ENCODE data around the gene TPPP. TPM values are rescaled to one million over a fixed set of nuclear protein-coding genes. Genes with fewer than 3 reads are reported as not detected.
A peak's percentile ranks its signal among the peaks of the same experiment; 100 is the strongest.

The TPPP gene
- total RNA-seq, 4 donors from 2014 or later: 10.5 to 22.2 (median 16.2) TPM

DNA sequence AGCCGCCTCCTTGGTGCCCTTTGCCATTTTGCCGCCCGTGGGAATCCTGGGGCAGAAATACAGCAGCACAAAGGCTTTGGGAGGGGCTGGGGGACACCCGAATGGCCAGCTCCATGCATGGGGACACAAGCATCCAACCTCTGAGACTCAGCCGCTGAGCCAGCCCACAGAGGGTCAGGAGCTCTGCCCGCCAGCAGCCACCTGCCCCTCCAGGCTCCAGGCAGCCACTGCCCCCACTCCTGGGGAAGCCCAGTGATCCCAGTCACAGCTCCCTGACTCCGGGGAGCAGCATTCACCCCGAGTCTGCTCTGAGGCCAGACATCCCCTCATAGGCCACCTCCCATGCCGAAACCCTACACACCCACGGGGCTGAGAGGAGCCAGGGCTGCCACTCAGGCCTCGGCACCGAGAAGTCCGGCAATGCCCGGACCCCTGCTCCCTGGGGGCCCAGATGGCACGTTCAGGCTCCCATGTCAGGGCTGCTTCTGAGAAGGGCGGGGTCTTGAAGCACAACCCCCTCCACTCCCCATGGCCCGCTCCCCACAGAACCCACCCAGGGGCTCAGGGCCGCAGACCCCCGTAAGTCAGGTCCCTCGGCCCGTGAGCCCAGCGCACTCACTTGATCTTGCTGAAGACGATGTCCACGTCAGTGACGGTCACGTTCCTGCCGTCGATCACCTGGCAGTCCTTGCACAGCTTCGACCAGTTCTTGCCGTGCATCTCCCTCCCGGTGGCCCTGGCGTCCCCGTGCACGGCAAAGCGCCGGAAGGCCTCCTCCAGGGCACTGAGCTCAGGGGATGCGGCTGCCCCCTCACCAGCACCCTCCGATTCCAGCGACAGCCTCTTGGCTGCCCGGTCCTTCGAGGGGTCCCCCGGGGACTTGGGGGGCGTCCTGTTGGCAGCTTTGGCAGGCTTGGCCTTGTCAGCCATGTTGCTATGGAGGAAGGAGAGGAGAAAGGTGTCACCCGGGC is 15.7 kb downstream of the TPPP start:
- WGBS: 92% methylated on average over 23 of the region's 44 CpGs
- Histone ChIP-seq H3K27me3 (no peaks in the 10 kb centered on the region), H3K4me3 (no peak overlapping the region), H3K4me1 (peaks cover 25% of the 10 kb centered on the region), H3K36me3 (no peaks in the 10 kb centered on the region), H3K27ac (no peak overlapping the region), H3K9me3 (no peaks in the 10 kb centered on the region)
- TF ChIP-seq POLR2A (IDR thresholded peaks at IDR 0.05) (no peak), EP300 (IDR thresholded peaks at IDR 0.05) (no peak), POLR2AphosphoS5 (IDR thresholded peaks at IDR 0.05) (no peak)
- TF ChIP-seq, protein P1, sequence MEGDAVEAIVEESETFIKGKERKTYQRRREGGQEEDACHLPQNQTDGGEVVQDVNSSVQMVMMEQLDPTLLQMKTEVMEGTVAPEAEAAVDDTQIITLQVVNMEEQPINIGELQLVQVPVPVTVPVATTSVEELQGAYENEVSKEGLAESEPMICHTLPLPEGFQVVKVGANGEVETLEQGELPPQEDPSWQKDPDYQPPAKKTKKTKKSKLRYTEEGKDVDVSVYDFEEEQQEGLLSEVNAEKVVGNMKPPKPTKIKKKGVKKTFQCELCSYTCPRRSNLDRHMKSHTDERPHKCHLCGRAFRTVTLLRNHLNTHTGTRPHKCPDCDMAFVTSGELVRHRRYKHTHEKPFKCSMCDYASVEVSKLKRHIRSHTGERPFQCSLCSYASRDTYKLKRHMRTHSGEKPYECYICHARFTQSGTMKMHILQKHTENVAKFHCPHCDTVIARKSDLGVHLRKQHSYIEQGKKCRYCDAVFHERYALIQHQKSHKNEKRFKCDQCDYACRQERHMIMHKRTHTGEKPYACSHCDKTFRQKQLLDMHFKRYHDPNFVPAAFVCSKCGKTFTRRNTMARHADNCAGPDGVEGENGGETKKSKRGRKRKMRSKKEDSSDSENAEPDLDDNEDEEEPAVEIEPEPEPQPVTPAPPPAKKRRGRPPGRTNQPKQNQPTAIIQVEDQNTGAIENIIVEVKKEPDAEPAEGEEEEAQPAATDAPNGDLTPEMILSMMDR (IDR thresholded peaks at IDR 0.05): no peak
- DNase-seq (ENCODE audit: low spot score in 2 of 2): peak; percentile 59 to 77

DNA sequence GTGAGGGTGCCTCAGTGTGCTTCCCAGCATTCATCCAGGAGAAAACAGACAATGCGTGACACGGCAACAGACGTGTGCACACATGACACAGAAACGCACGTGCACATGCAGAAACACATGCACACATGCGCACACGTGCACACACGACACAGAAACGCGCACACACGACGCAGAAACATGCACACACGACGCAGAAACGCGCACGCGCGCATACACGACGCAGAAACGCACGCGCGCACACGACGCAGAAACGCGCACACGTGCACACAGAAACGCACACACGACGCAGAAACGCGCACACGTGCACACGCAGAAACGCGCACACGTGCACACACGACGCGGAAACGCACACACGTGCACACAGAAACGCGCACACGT is 16.5 kb downstream of the TPPP start:
- H3K4me3 ChIP-seq: no peak overlapping the region
- WGBS: 95% methylated on average over 48 of the region's 48 CpGs
- DNase-seq (ENCODE audit: low spot score in 2 of 2): no peak
- no peaks in the 10 kb centered on the region for H3K36me3 ChIP-seq
- TF ChIP-seq, protein P1 (IDR thresholded peaks at IDR 0.05): no peak
- no peak for TF ChIP-seq POLR2A (IDR thresholded peaks at IDR 0.05)
- TF ChIP-seq EP300 (IDR thresholded peaks at IDR 0.05): no peak
- no peak for TF ChIP-seq POLR2AphosphoS5 (IDR thresholded peaks at IDR 0.05)
- H3K4me1 ChIP-seq: peaks cover 32% of the 10 kb centered on the region
- H3K27me3 ChIP-seq: no peaks in the 10 kb centered on the region
- no peaks in the 10 kb centered on the region for H3K9me3 ChIP-seq
- H3K27ac ChIP-seq: no peak overlapping the region

DNA sequence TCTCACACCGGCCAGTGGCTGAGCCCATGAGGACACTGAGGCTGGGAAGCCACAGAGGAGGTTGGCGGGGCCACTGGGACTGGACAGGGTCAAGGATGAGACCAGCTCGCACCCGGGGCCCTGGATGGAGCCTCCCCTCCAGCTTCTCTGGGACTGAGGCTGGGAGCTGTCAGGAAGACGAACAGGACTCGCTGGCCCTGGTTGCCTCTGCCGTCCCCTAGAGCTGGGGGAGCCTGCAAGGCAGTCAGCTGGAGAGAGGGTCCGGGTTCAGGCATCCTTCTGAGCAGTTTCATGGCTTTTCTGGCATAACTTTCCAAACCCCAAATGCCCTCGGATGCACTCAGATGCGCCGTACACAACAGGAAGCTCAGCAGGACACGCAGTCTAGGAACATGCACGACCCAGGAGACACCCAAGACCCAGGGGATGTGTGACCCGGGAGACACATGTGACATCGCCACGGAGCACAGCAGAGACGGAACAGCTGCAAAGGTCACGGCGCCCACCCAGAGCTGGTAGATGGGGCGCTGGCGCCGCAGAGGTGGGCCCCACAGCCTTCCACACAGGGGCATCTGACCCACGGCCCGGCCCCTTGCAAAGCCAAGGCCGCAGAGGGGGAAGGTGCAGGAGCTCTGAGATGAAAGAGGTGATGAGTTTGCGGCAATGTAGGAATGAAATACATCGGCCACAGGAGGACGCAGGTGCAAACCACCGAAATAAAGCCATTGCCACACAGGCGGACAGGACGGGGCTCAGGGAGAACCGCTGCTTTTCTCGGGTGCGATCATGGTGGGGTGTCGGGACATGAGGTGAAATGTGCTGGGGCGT is 17.1 kb downstream of the TPPP start:
- Histone ChIP-seq H3K4me1 (peaks cover 38% of the 10 kb centered on the region), H3K27me3 (no peaks in the 10 kb centered on the region), H3K27ac (no peak overlapping the region), H3K9me3 (no peaks in the 10 kb centered on the region), H3K4me3 (no peak overlapping the region), H3K36me3 (no peaks in the 10 kb centered on the region)
- peak; percentile 58 to 72 for DNase-seq (ENCODE audit: low spot score in 2 of 2)
- TF ChIP-seq POLR2A (IDR thresholded peaks at IDR 0.05): no peak
- no peak for TF ChIP-seq EP300 (IDR thresholded peaks at IDR 0.05)
- TF ChIP-seq POLR2AphosphoS5 (IDR thresholded peaks at IDR 0.05): no peak
- TF ChIP-seq, protein P1 (IDR thresholded peaks at IDR 0.05): no peak
- 92% methylated on average over 29 of the region's 36 CpGs for WGBS

DNA sequence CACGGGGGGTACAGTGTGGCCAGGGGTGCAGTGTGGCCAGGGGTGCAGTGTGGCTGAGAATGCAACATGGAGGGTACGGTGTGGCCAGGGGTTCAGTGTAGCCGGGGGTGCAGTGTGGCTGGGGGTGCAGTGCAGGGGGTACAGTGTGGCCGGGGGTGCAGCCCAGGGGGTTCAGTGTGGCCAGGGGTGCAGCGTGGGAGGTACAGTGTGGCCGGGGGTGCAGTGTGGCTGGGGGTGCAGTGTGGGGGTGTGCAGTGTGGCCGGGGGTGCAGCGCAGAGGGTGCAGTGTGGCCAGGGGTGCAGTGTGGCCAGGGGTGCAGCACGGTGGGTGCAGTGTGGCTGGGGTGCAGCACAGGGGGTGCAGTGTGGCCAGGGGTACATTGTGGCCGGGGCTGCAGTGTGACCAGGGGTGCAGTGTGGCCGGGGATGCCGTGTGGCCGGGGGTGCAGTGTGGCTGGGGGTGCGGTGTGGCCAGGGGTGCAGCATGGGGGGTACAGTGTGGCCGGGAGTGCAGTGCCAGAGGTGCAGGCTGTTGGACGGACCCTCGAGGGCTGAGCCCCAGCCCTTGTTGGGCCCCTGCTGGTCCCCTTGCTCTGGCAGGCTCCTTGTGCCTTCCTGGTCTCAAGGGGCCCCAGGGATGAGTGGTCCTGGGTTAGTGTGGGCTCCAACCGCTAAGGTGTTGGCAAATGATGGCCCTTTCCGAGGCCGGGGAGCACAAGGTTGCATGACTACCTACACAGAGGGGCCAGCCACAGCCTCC is 17.9 kb downstream of the TPPP start:
- Histone ChIP-seq H3K9me3 (no peaks in the 10 kb centered on the region), H3K4me1 (peaks cover 42% of the 10 kb centered on the region), H3K4me3 (no peak overlapping the region), H3K27me3 (no peaks in the 10 kb centered on the region), H3K36me3 (no peaks in the 10 kb centered on the region), H3K27ac (no peak overlapping the region)
- DNase-seq (ENCODE audit: low spot score in 2 of 2): peak; percentile 60 to 68
- TF ChIP-seq EP300 (IDR thresholded peaks at IDR 0.05) (no peak), POLR2A (IDR thresholded peaks at IDR 0.05) (no peak), POLR2AphosphoS5 (IDR thresholded peaks at IDR 0.05) (no peak)
- TF ChIP-seq, protein P1 (IDR thresholded peaks at IDR 0.05): no peak
- WGBS: 72% methylated on average over 18 of the region's 20 CpGs
